Coronary artery (tissue), 2 donors: ENCODE measurements around the gene FBXW9.

Experiments used
- DNase-seq: peaks from one replicate; pipeline ENCODE4 v3.0.0-alpha.2; 2017; ENCODE audit warnings: low spot score
- H3K27ac ChIP-seq, 2 donors: fragments of 200-600 bp; sonication (generic); one replicate each; pipeline ENCODE4 v1.5.1; 2016 to 2019
- H3K4me3 ChIP-seq: fragments of 200-600 bp; sonication (generic); 2 replicates; pipeline ENCODE4 v1.5.1; 2016; ENCODE audit warnings: mild to moderate bottlenecking, moderate library complexity
- CTCF ChIP-seq: fragments of 200-600 bp; sonication (generic); IDR thresholded peaks from one replicate; pipeline ENCODE4 v1.5.1; 2019; ENCODE audit warnings: antibody characterized with exemption

Gene FBXW9

GRCh38 chr19:12711187-12711586 is 14.8 kb upstream of the FBXW9 start:
- no peak for TF ChIP-seq CTCF
- Histone ChIP-seq H3K27ac (no peak overlapping the region), H3K4me3 (no peak overlapping the region)
- no peak for DNase-seq

DNA sequence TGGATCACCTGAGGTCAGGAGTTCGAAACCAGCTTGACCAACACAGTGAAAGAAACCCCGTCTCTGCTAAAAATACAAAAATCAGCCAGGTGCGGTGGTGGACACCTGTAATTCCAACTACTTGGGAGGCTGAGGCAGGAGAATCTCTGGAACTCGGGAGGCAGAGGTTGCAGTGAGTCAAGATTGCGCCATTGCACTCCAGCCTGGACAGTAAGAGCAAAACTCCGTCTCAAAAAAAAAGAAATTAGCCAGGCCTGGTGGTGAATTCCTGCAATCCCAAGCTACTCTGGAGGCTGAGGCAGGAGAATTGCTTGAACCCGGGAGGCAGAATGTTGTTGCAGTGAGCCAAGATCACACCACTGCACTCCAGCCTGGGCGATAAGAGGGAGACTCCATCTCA is 12.2 kb upstream of the FBXW9 start:
- TF ChIP-seq CTCF, result no peak
- Histone ChIP-seq H3K27ac (no peak overlapping the region), H3K4me3 (no peak overlapping the region)
- no peak for DNase-seq

DNA sequence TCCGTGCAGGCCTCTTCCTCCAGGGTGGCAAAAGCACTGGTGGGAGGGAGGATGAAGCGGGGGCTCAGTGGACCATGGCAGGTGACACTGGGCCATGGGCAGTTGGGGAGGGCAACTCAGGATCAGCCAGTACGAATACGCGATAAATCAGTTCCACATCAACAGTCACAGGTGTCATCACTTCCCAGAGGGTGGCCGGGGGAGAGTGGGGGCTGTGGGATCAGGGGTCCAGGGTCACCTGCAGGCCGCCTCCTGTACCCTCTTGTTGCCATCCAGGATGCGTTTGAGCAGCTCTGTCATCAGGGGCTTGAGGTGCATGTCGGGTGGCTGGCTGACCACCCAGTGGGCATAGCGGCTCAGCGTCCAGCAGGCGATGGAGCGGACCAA is 9.9 kb upstream of the FBXW9 start:
- Histone ChIP-seq H3K27ac (no peak overlapping the region), H3K4me3 (no peak overlapping the region)
- DNase-seq, result no peak
- no peak for TF ChIP-seq CTCF

DNA sequence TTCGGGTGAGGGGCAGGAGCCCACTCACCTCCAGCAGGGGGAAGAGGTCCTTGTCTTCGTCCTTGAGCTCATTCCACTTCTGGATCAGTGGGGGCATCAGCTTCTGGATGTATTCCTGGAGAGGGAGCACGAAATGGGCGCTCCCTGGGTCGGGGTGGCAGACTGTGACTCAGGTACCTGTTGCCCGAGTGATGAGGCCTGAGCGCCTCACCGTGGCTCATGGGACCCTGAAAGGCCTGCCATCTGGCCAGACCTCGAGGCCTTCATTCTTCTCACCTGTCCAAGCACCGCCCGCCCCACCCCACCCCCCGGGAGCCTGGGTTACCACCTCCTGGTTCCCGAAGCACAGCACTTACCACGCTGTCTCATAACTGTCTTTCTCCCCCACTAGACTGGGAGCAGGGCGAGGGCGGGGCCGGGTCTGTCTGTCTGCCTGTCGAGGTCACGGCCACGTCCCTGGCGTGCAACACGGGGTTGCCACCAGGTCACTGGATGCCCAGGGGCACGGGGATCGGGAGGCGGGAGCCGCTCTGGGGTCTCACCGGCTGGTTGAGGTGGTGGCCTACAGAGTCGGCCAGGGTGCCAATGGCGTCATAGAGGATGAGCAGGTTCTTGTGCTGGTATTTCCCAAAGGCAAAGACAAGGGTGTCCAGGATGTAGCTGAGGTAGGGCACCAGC is 9.4 kb upstream of the FBXW9 start:
- Histone ChIP-seq H3K4me3 (no peak overlapping the region), H3K27ac (no peak overlapping the region)
- TF ChIP-seq CTCF, result no peak
- no peak for DNase-seq

DNA sequence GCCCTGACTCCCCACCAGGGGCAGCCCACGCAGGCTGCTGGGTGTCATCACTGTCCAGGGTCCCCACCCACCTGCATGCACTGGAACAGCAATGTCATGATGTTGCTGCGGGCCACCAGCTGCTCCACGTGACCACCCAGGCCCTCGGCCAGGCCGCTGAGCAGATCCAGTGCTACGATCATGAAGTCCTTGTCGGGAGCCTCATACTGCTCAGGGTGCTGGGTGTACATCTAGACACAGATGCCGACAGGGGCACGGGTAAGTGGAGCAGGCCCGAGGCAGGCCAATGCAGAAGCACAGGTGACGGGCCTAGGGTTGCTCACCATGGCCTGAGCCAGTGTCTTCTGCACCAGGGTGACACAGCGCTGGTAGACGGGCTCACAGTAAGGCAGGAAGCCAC is 8.7 kb upstream of the FBXW9 start:
- no peak for TF ChIP-seq CTCF
- Histone ChIP-seq H3K4me3 (no peak overlapping the region), H3K27ac (no peak overlapping the region)
- no peak for DNase-seq

DNA sequence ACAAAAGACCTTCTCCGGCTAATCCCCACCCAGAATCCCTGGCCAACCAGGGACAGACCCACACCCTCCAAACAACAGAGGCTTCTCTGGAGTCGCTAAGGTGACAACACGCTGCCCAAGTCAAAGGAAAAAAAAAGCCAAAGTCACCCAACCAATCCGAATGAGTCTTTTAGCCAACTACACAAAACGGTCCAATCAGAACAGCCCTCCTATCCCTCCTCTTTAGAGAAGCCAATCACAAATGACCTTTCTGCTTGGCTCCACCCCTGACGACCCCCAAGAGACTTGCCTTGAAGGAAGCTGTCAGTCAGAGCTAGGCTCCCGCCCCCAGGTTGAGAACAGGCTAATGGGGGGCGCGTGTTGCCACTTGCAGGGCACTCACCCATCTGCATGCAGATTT is 6.6 kb upstream of the FBXW9 start:
- no peak for TF ChIP-seq CTCF
- no peak for DNase-seq
- Histone ChIP-seq H3K27ac (no peak overlapping the region), H3K4me3 (no peak overlapping the region)

DNA sequence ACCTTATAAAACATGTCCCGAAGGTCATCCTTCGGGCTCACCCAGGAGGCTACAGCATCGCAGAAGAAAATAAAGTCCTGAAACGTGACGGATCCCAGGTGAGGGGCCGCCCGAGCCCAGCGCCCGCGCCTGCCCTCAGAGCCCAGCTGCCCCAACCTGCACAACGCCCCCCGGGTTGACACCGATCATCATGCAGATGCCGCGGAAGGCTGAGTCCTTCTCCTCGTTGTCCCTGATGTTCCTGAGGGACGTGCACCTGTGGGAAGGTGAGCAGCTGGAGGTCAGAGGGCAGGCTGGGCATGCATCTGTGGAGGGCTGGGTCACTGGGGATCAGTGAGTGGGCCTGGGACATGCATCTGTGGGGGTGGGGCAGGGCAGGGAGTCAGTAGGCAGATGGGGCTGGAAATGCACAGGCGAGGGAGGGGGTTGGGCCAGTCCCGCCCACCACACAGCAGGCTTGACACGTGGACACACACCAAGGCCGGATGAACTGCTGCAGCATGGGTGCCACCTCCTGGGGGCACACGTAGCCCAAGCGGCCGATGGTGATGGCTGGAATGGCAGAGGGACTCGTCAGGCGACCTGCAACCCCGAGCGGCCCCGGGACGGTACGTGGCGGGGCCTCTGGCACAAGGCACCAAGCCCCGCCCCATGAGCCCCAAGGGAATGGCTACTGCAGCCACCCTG is 5.3 kb upstream of the FBXW9 start:
- TF ChIP-seq CTCF, result no peak
- H3K4me3 ChIP-seq, result no peak overlapping the region
- no peak for DNase-seq
- H3K27ac ChIP-seq, result no peak overlapping the region
